Astrocyte (in vitro differentiated cells and primary cell): ENCODE results near the gene DERL2. TPM values are rescaled to one million over a fixed set of nuclear protein-coding genes. Genes with fewer than 3 reads are reported as not detected.
A peak's percentile ranks its signal among the peaks of the same experiment; 100 is the strongest.

Experiments used
- DNase-seq: peaks from one replicate; pipeline ENCODE4 v3.0.0-alpha.2; 2010; ENCODE audit warnings: low read depth
- FAIRE-seq: peaks from 2 replicates; lab custom pipeline; 2011; peaks lifted over from hg19 to GRCh38; lab: Jason Lieb, UNC
- H2AFZ ChIP-seq: 2 replicates; pipeline ENCODE4 v1.6.0; 2012; ENCODE audit warnings: low read depth, low read length, inconsistent platforms
- H3K27ac ChIP-seq: 2 replicates; pipeline ENCODE4 v1.5.1; 2011; ENCODE audit warnings: low read depth, low read length, inconsistent platforms
- H3K27me3 ChIP-seq: 2 replicates; pipeline ENCODE4 v1.6.0; 2011; ENCODE audit warnings: low read length, inconsistent platforms; ENCODE audit not compliant: insufficient read depth
- H3K36me3 ChIP-seq: 2 replicates; pipeline ENCODE4 v1.5.1; 2011; ENCODE audit warnings: low read length, inconsistent platforms; ENCODE audit not compliant: insufficient read depth
- H3K4me1 ChIP-seq: 2 replicates; pipeline ENCODE4 v1.5.1; 2011; ENCODE audit warnings: low read length, inconsistent platforms; ENCODE audit not compliant: insufficient read depth
- H3K4me2 ChIP-seq: 2 replicates; pipeline ENCODE4 v1.6.0; 2012; ENCODE audit warnings: low read length, inconsistent platforms
- H3K4me3 ChIP-seq: 2 replicates; pipeline ENCODE4 v1.5.1; 2011; ENCODE audit warnings: low read depth, mild to moderate bottlenecking, low read length, inconsistent platforms; ENCODE audit not compliant: insufficient read depth
- H3K79me2 ChIP-seq: 2 replicates; pipeline ENCODE4 v1.6.0; 2012; ENCODE audit warnings: mild to moderate bottlenecking, low read length, inconsistent platforms; ENCODE audit not compliant: insufficient read depth
- H3K9ac ChIP-seq: 2 replicates; pipeline ENCODE4 v1.6.0; 2012; ENCODE audit warnings: mild to moderate bottlenecking, low read length, inconsistent platforms
- H3K9me3 ChIP-seq: 2 replicates; pipeline ENCODE4 v1.5.1; 2012; ENCODE audit warnings: low read depth, mild to moderate bottlenecking, low read length, inconsistent platforms; ENCODE audit not compliant: insufficient read depth
- H4K20me1 ChIP-seq: 2 replicates; pipeline ENCODE4 v1.6.0; 2012; ENCODE audit warnings: low read length, inconsistent platforms; ENCODE audit not compliant: insufficient read depth
- H3K27ac Mint-ChIP-seq: one replicate; pipeline ENCODE4 v1.8.0; 2021; ENCODE audit warnings: mild to moderate bottlenecking, mixed read lengths; ENCODE audit not compliant: unreplicated experiment
- H3K27me3 Mint-ChIP-seq: one replicate; pipeline ENCODE4 v1.8.0; 2021; ENCODE audit warnings: low read depth, mixed read lengths; ENCODE audit not compliant: unreplicated experiment
- H3K36me3 Mint-ChIP-seq: one replicate; pipeline ENCODE4 v1.8.0; 2021; ENCODE audit warnings: low read depth, mixed read lengths; ENCODE audit not compliant: unreplicated experiment
- H3K4me1 Mint-ChIP-seq: one replicate; pipeline ENCODE4 v1.8.0; 2021; ENCODE audit warnings: low read depth, mixed read lengths; ENCODE audit not compliant: unreplicated experiment
- H3K4me3 Mint-ChIP-seq: one replicate; pipeline ENCODE4 v1.8.0; 2021; ENCODE audit warnings: mild to moderate bottlenecking, moderate library complexity, mixed read lengths; ENCODE audit not compliant: unreplicated experiment
- H3K9me3 Mint-ChIP-seq: one replicate; pipeline ENCODE4 v1.8.0; 2021; ENCODE audit warnings: mild to moderate bottlenecking, mixed read lengths; ENCODE audit not compliant: unreplicated experiment
- CTCF ChIP-seq: IDR thresholded peaks from 2 replicates; pipeline ENCODE4 v1.5.1; 2011; ENCODE audit warnings: low read depth, mild to moderate bottlenecking, inconsistent platforms, low read length, moderate library complexity; ENCODE audit not compliant: insufficient read depth
- EZH2 ChIP-seq: IDR thresholded peaks from 2 replicates; pipeline ENCODE4 v1.6.1; 2012; ENCODE audit warnings: mild to moderate bottlenecking, low read length, inconsistent platforms; ENCODE audit not compliant: insufficient read depth
- total RNA-seq: library from RNA; stranded (reverse); gene quantifications from 2 replicates; pipeline ENCODE4 v1.2.1, GENCODE V29; 2021

DERL2 gene
- total RNA-seq, 1 donor from 2014 or later: 90.1 TPM

DNA sequence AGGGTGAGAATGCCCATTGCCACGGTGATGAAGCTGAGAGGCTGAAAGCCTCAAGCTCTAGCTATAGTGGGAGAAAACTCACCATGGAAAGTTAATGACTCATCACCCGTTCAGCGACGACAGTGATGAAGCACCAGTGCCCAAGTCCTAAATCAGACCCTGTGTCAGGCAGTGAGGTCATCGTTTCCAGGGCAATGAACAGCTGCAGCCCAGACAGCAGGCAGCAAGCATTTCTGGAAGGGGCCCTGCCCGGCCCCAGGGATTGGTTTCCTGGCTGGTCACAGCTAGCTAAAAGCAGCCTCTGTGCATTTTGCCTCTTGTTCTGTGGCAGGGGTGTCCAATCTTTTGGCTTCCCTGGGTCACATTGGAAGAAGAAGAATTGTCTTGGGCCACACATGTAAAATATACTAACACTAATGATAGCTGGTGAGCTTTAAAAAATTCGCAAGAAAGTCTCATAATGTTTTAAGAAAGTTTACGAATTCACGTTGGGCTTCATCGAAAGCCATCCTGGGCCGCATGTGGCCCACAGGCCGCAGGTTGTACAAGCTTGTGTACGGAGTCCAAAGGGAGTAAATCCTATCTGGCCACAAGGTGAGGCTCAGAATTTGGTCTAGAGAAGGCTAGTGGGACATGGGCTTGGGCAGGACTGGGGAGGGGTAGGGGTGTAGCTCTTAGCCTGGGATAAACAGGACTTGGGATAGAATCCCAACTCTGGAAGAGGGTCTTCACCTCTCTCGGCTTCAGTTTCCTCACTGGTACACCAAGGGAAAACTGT is 41.0 kb upstream of the DERL2 start:
- H3K27me3 ChIP-seq: no peaks in the 10 kb centered on the region
- peak; percentile 98 for FAIRE-seq
- H4K20me1 ChIP-seq: no peaks in the 10 kb centered on the region
- peak overlapping the region; percentile 71 for H3K9ac ChIP-seq
- no peaks in the 10 kb centered on the region for H3K36me3 ChIP-seq
- H3K27me3 Mint-ChIP-seq: no peaks in the 10 kb centered on the region
- peak overlapping the region; percentile 51 for H3K4me2 ChIP-seq
- DNase-seq: peak; percentile 97
- H3K27ac ChIP-seq: peak overlapping the region; percentile 78
- H2AFZ ChIP-seq: peak overlapping the region; percentile 31
- H3K4me1 Mint-ChIP-seq: peaks cover 23% of the 10 kb centered on the region
- no peak overlapping the region for H3K4me3 ChIP-seq
- no peaks in the 10 kb centered on the region for H3K9me3 Mint-ChIP-seq
- peak overlapping the region; percentile 17 for H3K4me3 Mint-ChIP-seq
- no peak for TF ChIP-seq CTCF
- no peak for TF ChIP-seq EZH2
- no peaks in the 10 kb centered on the region for H3K79me2 ChIP-seq
- H3K9me3 ChIP-seq: no peaks in the 10 kb centered on the region
- peaks cover 19% of the 10 kb centered on the region for H3K4me1 ChIP-seq
- peak overlapping the region; percentile 98 for H3K27ac Mint-ChIP-seq
- H3K36me3 Mint-ChIP-seq: no peaks in the 10 kb centered on the region

GRCh38 chr17:5523249-5523648 is 37.3 kb upstream of the DERL2 start:
- no peaks in the 10 kb centered on the region for H3K27me3 Mint-ChIP-seq

More at GRCh38 chr17:5523249-5523648, 37.3 kb upstream of the DERL2 start:
- no peak overlapping the region for H3K27ac ChIP-seq
- no peaks in the 10 kb centered on the region for H3K27me3 ChIP-seq
- no peak overlapping the region for H3K4me3 Mint-ChIP-seq
- H3K9ac ChIP-seq: no peak overlapping the region
- H3K36me3 Mint-ChIP-seq: peaks cover 1% of the 10 kb centered on the region
- TF ChIP-seq EZH2: no peak
- TF ChIP-seq CTCF: no peak
- peaks cover 19% of the 10 kb centered on the region for H3K4me1 ChIP-seq
- H3K79me2 ChIP-seq: no peaks in the 10 kb centered on the region
- H3K9me3 ChIP-seq: no peaks in the 10 kb centered on the region
- H3K9me3 Mint-ChIP-seq: peaks cover 5% of the 10 kb centered on the region
- H2AFZ ChIP-seq: no peak overlapping the region
- no peaks in the 10 kb centered on the region for H4K20me1 ChIP-seq
- H3K4me1 Mint-ChIP-seq: peaks cover 31% of the 10 kb centered on the region
- DNase-seq (no peak), FAIRE-seq (no peak)
- no peak overlapping the region for H3K4me3 ChIP-seq
- H3K4me2 ChIP-seq: no peak overlapping the region
- H3K36me3 ChIP-seq: no peaks in the 10 kb centered on the region
- no peak overlapping the region for H3K27ac Mint-ChIP-seq
